ENCODE data around the gene TIPRL.

DNA sequence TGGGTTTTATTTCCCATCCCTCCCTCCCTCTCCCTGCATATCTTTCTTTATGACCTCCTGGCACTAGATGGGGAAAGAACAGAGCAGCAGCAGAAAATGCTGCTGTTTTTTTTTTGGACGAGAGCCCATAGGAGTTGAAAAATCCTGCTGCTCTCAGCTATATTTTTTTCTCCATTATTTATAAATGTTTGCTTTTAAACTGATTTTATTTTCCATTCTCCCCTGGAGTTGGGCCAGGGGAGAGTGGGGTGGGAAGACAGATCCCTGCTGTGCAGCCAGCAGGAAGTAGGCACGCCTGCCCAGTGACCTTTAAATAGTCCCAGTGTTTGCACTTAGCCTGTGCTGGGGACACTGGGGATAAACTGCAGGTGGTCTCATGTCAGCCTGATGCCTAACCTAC lies 64.4 kb downstream of the TIPRL start:
- TF ChIP-seq, protein P1, sequence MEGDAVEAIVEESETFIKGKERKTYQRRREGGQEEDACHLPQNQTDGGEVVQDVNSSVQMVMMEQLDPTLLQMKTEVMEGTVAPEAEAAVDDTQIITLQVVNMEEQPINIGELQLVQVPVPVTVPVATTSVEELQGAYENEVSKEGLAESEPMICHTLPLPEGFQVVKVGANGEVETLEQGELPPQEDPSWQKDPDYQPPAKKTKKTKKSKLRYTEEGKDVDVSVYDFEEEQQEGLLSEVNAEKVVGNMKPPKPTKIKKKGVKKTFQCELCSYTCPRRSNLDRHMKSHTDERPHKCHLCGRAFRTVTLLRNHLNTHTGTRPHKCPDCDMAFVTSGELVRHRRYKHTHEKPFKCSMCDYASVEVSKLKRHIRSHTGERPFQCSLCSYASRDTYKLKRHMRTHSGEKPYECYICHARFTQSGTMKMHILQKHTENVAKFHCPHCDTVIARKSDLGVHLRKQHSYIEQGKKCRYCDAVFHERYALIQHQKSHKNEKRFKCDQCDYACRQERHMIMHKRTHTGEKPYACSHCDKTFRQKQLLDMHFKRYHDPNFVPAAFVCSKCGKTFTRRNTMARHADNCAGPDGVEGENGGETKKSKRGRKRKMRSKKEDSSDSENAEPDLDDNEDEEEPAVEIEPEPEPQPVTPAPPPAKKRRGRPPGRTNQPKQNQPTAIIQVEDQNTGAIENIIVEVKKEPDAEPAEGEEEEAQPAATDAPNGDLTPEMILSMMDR (IDR thresholded peaks at IDR 0.05) = no peak
- no peak for TF ChIP-seq POLR2A (IDR thresholded peaks at IDR 0.05)

Measured in upper lobe of left lung (tissue), 4 donors.